GM12891 (cell line): ENCODE data around the gene NPM1.

Source experiments
- POLR2A ChIP-seq: IDR thresholded peaks from 2 replicates; pipeline ENCODE4 v1.6.1; 2011; ENCODE audit warnings: low read depth, low read length, control low read depth
- POLR2AphosphoS5 ChIP-seq: IDR thresholded peaks from 2 replicates; pipeline ENCODE4 v1.6.1; 2011; ENCODE audit warnings: low read depth, low read length, control low read depth
- POU2F2 ChIP-seq: IDR thresholded peaks from 2 replicates; pipeline ENCODE4 v1.6.1; 2011; ENCODE audit warnings: low read depth, mild to moderate bottlenecking, control low read depth, low read length, moderate library complexity
- SPI1 ChIP-seq: IDR thresholded peaks from 2 replicates; pipeline ENCODE4 v1.6.1; 2011; ENCODE audit warnings: low read depth, low read length, control low read depth
- TAF1 ChIP-seq: IDR thresholded peaks from 2 replicates; pipeline ENCODE4 v1.6.1; 2011; ENCODE audit warnings: low read depth, low read length, control low read depth

DNA sequence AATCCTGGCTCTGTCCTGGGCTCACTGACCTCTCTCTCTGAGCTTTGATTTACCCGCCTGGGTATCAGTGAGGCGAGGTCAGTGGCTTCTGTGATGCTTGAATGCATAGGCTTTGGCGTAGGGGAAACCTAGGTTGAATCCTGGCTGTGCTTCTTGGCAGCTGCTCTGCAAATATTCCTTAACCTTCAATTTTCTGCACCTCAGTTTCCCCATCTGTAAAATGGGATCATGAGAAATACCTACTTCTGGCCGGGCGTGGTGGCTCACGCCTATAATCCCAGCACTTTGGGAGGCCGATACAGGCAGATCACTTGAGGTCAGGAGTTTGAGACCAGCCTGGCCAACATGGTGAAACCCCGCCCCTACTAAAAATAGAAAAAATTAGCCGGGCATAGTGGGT is 39.0 kb downstream of the NPM1 start:
- TF ChIP-seq POLR2A (no peak), POLR2AphosphoS5 (no peak), TAF1 (no peak), SPI1 (no peak), POU2F2 (no peak)
